A549 (cell line): ENCODE measurements around the gene COBL.

ENCODE experiments used
- CTCF ChIP-seq: fragments of >200 bp; sonication (Bioruptor Twin); formaldehyde crosslinking; IDR thresholded peaks from 3 replicates; pipeline ENCODE4 v1.5.1; 2016
- EP300 ChIP-seq, 2 experiments: fragments of >200 bp; sonication (Bioruptor Twin); formaldehyde crosslinking; IDR thresholded peaks; 2 replicates in 1 of 2; 3 replicates in 1 of 2; pipeline ENCODE4 v1.6.1; 2016 to 2017
- HOXB5 ChIP-seq: fragments of 250-450 bp; sonication (Bioruptor Pico); IDR thresholded peaks from 2 replicates; pipeline ENCODE4 v1.5.0; 2020; ENCODE audit warnings: mild to moderate bottlenecking, moderate library complexity
- JUN ChIP-seq, 2 experiments: fragments of >200 bp; sonication (Bioruptor Twin); formaldehyde crosslinking; IDR thresholded peaks; 2 replicates in 1 of 2; 3 replicates in 1 of 2; pipeline ENCODE4 v1.6.1; 2016 to 2017
- PBX3 ChIP-seq: IDR thresholded peaks from 2 replicates; pipeline ENCODE4 v1.6.1; 2012
- POLR2A ChIP-seq: IDR thresholded peaks from 2 replicates; pipeline ENCODE4 v1.6.1; 2012; ENCODE audit warnings: mild to moderate bottlenecking, low read length
- RAD21 ChIP-seq, 2 experiments: fragments of >200 bp in 1 of 2; sonication (Bioruptor Twin) in 1 of 2; formaldehyde crosslinking in 1 of 2; IDR thresholded peaks in 1 of 2; conservative IDR thresholded peaks in 1 of 2; 2 replicates in 1 of 2; 3 replicates in 1 of 2; pipeline ENCODE4 v1.6.1; 2012 to 2018; ENCODE audit warnings: inconsistent platforms in 1 of 2
- SMC3 ChIP-seq: fragments of >200 bp; sonication (Bioruptor Twin); formaldehyde crosslinking; IDR thresholded peaks from 3 replicates; pipeline ENCODE4 v1.6.1; 2018; ENCODE audit warnings: inconsistent platforms
- TF ChIP-seq, protein P1 (sequence below): fragments of 150-350 bp; IDR thresholded peaks from 2 replicates; pipeline ENCODE4 v1.6.1; 2014; ENCODE audit warnings: low read depth, mild to moderate bottlenecking, low read length
- TF ChIP-seq, protein P2 (sequence below): fragments of 450-650 bp; IDR thresholded peaks from 2 replicates; pipeline ENCODE4 v1.6.1; 2014; ENCODE audit warnings: antibody characterized with exemption

DNA sequence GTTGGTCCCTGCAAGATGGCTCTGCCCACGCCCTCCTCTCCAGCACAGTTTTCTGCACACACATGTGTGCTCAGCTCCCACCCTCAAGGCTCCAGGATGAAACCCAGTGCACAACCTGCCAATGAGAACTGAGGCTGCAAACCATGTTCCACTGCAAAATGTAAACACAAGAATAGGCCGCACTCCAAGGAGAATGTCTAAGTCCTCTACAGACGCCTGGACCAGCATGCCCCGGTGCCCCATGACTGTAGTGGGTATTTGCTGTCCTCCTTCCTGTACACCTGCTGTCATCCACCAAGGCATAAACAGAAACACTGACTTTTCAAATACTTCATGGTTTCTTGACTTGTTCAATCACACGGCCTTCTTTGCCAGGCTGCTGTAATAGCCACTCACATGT, 72.6 kb downstream of the COBL start:
- TF ChIP-seq CTCF (no peak), RAD21 (conservative IDR thresholded peaks at IDR 0.05 in 1 of 2, IDR thresholded peaks at IDR 0.05 in 1 of 2) (no peak), PBX3 (no peak), HOXB5 (CRISPR knock-in tag) (no peak), POLR2A (no peak), JUN (IDR thresholded peaks at IDR 0.05) (no peak), SMC3 (no peak), EP300 (IDR thresholded peaks at IDR 0.05) (no peak)
- TF ChIP-seq, protein P1, sequence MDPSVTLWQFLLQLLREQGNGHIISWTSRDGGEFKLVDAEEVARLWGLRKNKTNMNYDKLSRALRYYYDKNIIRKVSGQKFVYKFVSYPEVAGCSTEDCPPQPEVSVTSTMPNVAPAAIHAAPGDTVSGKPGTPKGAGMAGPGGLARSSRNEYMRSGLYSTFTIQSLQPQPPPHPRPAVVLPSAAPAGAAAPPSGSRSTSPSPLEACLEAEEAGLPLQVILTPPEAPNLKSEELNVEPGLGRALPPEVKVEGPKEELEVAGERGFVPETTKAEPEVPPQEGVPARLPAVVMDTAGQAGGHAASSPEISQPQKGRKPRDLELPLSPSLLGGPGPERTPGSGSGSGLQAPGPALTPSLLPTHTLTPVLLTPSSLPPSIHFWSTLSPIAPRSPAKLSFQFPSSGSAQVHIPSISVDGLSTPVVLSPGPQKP: no peak
- TF ChIP-seq, protein P2, sequence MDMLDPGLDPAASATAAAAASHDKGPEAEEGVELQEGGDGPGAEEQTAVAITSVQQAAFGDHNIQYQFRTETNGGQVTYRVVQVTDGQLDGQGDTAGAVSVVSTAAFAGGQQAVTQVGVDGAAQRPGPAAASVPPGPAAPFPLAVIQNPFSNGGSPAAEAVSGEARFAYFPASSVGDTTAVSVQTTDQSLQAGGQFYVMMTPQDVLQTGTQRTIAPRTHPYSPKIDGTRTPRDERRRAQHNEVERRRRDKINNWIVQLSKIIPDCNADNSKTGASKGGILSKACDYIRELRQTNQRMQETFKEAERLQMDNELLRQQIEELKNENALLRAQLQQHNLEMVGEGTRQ: no peak
